HCT116 (cell line): ENCODE measurements around the gene CUEDC1. TPM values are rescaled to one million over a fixed set of nuclear protein-coding genes. Genes with fewer than 3 reads are reported as not detected.

Experiments
- ATAC-seq: fragments of 200-7000 bp; cut with Tn5 transposase; 2 replicates; pipeline ENCODE4 v1.9.1; 2020; ENCODE audit warnings: mild to moderate bottlenecking, moderate library complexity
- BruUV-seq: library from RNA; stranded (reverse); fragments of 400-500 nt; replicated peaks from 2 replicates; lab custom pipeline; 2021; lab: Mats Ljungman, UMichigan
- CTCF ChIA-PET: fragments of 300-600 bp; sonication (Branson Sonifier 250); formaldehyde crosslinking; loops from one replicate; lab custom pipeline; 2021; ENCODE audit warnings: antibody characterized with exemption; lab: Charles Lee
- POLR2A ChIA-PET: fragments of 300-600, 350-600 bp; sonication (Branson Sonifier 250); formaldehyde crosslinking; loops from one replicate; lab custom pipeline; 2021; ENCODE audit warnings: antibody characterized with exemption; lab: Charles Lee
- RAD21 ChIA-PET, 2 experiments: fragments of 300-600 bp; sonication (Branson Sonifier 250); formaldehyde crosslinking; loops; one replicate each; lab custom pipeline; 2023; ENCODE audit warnings: low total read pairs in 2 of 2; ENCODE audit not compliant: uncharacterized antibody in 2 of 2, unreplicated experiment in 2 of 2, low non-redundant PET in 1 of 2; lab: Charles Lee
- DNase-seq: peaks from one replicate; pipeline ENCODE4 v3.0.0-alpha.2; 2010; ENCODE audit warnings: low read depth, low spot score
- H2AFZ ChIP-seq: fragments of 200-600 bp; shearing (Covaris generic), sonication (generic); 2 replicates; pipeline ENCODE4 v1.6.1; 2017; ENCODE audit warnings: low read depth, mixed run types, mixed read lengths, antibody characterized with exemption, low read length; ENCODE audit not compliant: poor library complexity, severe bottlenecking
- H3K27ac ChIP-seq: 2 replicates; pipeline ENCODE4 v1.5.1; 2012; ENCODE audit warnings: low read depth, low read length
- H3K27me3 ChIP-seq: fragments of 200-600 bp; sonication (generic); 2 replicates; pipeline ENCODE4 v1.6.1; 2016; ENCODE audit warnings: mixed run types, low read length, mixed read lengths; ENCODE audit not compliant: insufficient read depth
- H3K36me3 ChIP-seq, 2 experiments: fragments of 200-500 bp in 1 of 2; fragments of 200-600 bp in 1 of 2; sonication (Bioruptor generic) in 1 of 2; sonication (generic) in 1 of 2; 2 replicates each; pipeline versions ENCODE4 v1.5.1 to v1.6.1; 2014 to 2016; ENCODE audit warnings: low read length in 2 of 2, inconsistent platforms in 1 of 2, mixed read lengths in 1 of 2, mixed run types in 1 of 2; ENCODE audit not compliant: insufficient read depth in 2 of 2, control insufficient read depth in 1 of 2
- H3K4me1 ChIP-seq, 2 experiments: fragments of 200-600 bp in 1 of 2; sonication (generic) in 1 of 2; 2 replicates each; pipeline versions ENCODE4 v1.5.1 to v1.6.1; 2012 to 2017; ENCODE audit warnings: low read length in 2 of 2, inconsistent platforms in 1 of 2, mild to moderate bottlenecking in 1 of 2, mixed read lengths in 1 of 2, mixed run types in 1 of 2, moderate library complexity in 1 of 2; ENCODE audit not compliant: insufficient read depth in 2 of 2, control insufficient read depth in 1 of 2
- H3K4me2 ChIP-seq: fragments of 200-600 bp; sonication (generic); 2 replicates; pipeline ENCODE4 v1.6.1; 2017; ENCODE audit warnings: mixed run types, low read length, mixed read lengths
- H3K4me3 ChIP-seq, 2 experiments: fragments of 200-600 bp in 1 of 2; sonication (generic) in 1 of 2; replicated peaks in 1 of 2; 2 replicates each; pipeline ENCODE4 v1.5.1; 2011 to 2016; ENCODE audit warnings: low read length in 2 of 2, control low read depth in 1 of 2, low read depth in 1 of 2, mild to moderate bottlenecking in 1 of 2, mixed read lengths in 1 of 2, mixed run types in 1 of 2
- H3K79me2 ChIP-seq: fragments of 200-600 bp; sonication (generic); 2 replicates; pipeline ENCODE4 v1.6.1; 2017; ENCODE audit warnings: mild to moderate bottlenecking, mixed run types, low read length, moderate library complexity, mixed read lengths; ENCODE audit not compliant: insufficient read depth
- H3K9ac ChIP-seq: fragments of 200-600 bp; sonication (generic); 2 replicates; pipeline ENCODE4 v1.6.1; 2016; ENCODE audit warnings: low read length, mixed read lengths
- H3K9me2 ChIP-seq: fragments of 200-600 bp; sonication (generic), shearing (Covaris generic); 2 replicates; pipeline ENCODE4 v1.6.1; 2017; ENCODE audit warnings: mixed run types, mild to moderate bottlenecking, moderate library complexity; ENCODE audit not compliant: insufficient read depth
- H3K9me3 ChIP-seq, 2 experiments: fragments of 200-500 bp in 1 of 2; fragments of 200-600 bp in 1 of 2; sonication (Bioruptor generic) in 1 of 2; sonication (generic) in 1 of 2; 2 replicates each; pipeline ENCODE4 v1.6.1; 2014 to 2017; ENCODE audit warnings: low read length in 2 of 2, mixed read lengths in 2 of 2, inconsistent platforms in 1 of 2, low read depth in 1 of 2, mild to moderate bottlenecking in 1 of 2, mixed run types in 1 of 2, moderate library complexity in 1 of 2; ENCODE audit not compliant: control insufficient read depth in 1 of 2, insufficient read depth in 1 of 2
- H4K20me1 ChIP-seq: fragments of 200-600 bp; sonication (generic), shearing (Covaris generic); 2 replicates; pipeline ENCODE4 v1.6.1; 2017; ENCODE audit warnings: mixed run types, mild to moderate bottlenecking, moderate library complexity; ENCODE audit not compliant: insufficient read depth
- ATF3 ChIP-seq: IDR thresholded peaks from 2 replicates; pipeline ENCODE4 v1.6.1; 2012
- CEBPB ChIP-seq: IDR thresholded peaks from 2 replicates; pipeline ENCODE4 v1.6.1; 2012; ENCODE audit warnings: low read depth
- EGR1 ChIP-seq: IDR thresholded peaks from 2 replicates; pipeline ENCODE4 v1.6.1; 2012; ENCODE audit warnings: low read depth
- EZH2phosphoT487 ChIP-seq: fragments of 200-600 bp; IDR thresholded peaks from 2 replicates; pipeline ENCODE4 v1.6.1; 2018; ENCODE audit warnings: antibody characterized with exemption, borderline replicate concordance
- POLR2A ChIP-seq: IDR thresholded peaks from 2 replicates; pipeline ENCODE4 v1.7.0; 2011; ENCODE audit warnings: borderline replicate concordance; ENCODE audit not compliant: insufficient read depth, insufficient read length; ENCODE audit errors: extremely low read depth
- SIN3A ChIP-seq: IDR thresholded peaks from 2 replicates; pipeline ENCODE4 v1.6.1; 2012; ENCODE audit warnings: low read depth
- SP1 ChIP-seq: IDR thresholded peaks from 2 replicates; pipeline ENCODE4 v1.6.1; 2012; ENCODE audit warnings: low read depth
- SRF ChIP-seq: IDR thresholded peaks from 2 replicates; pipeline ENCODE4 v1.6.1; 2012; ENCODE audit warnings: low read depth
- TCF7L2 ChIP-seq: IDR thresholded peaks from 2 replicates; pipeline ENCODE4 v1.7.0; 2011; ENCODE audit warnings: borderline replicate concordance, inconsistent platforms; ENCODE audit not compliant: insufficient read depth, insufficient read length; ENCODE audit errors: extremely low read depth
- ZBTB33 ChIP-seq: IDR thresholded peaks from 2 replicates; pipeline ENCODE4 v1.6.1; 2011; ENCODE audit warnings: mild to moderate bottlenecking, low read length, moderate library complexity; ENCODE audit not compliant: insufficient replicate concordance; ENCODE audit errors: extremely low read depth
- ZFX ChIP-seq: fragments of 450-650 bp; IDR thresholded peaks from 2 replicates; pipeline ENCODE4 v1.6.1; 2017
- intact Hi-C: fragments of 100-400 bp; cut with micrococcal nuclease; formaldehyde crosslinking; loops from 2 replicates; pipeline ENCODE4 v1.10.0; 2022
- total RNA-seq: library from RNA; stranded (reverse); gene quantifications from one replicate; pipeline ENCODE4 v1.2.1, GENCODE V29; 2021; ENCODE audit not compliant: unreplicated experiment
- TF ChIP-seq, protein P1 (sequence below): IDR thresholded peaks from 2 replicates; pipeline ENCODE4 v1.6.1; 2012

The CUEDC1 gene
- total RNA-seq, 1 experiment from 2014 or later: 60.2 TPM

DNA sequence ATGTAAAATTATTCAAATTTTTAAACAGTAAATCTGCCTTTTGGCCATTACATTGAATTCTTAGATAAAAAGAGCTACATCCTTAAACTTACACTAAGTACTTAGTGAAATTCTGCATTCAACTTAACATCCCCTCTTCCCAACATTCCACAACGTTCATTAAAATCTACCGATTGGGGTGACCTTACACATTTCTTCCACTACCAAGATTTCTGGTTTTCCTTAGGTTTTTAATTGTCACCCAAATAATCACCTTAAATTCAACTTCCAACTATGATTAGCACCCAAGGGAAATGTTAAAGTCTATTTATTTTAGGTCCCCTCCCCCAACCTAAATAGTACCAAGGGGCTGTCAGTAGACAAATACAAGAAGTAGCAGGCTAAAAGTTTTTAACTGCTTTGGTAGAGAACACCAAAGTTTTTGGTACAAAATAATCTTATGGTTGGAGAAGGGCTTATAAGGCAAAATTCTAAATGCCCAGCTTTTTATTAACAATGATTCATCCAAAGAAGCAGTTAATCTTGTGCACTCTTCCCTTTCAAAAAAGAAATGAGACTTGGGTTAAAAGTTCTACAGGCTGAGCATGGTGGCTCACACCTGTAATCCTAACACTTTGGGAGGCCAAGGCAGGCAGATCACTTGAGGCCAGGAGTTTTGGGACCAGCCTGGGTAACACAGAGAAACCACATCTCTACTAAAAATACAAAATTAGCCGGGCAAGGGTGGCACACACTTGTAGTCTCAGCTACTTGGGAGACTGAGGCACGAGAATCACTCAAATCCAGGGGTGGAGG, 47.1 kb upstream of the CUEDC1 start:
- peaks cover 72% of the 10 kb centered on the region for H4K20me1 ChIP-seq
- POLR2A ChIA-PET: interaction anchor here (0.9 to 4.3 kb wide), 4 partner anchors 12 to 142 kb away, joined by 3 to 30 read pairs (median 3); partner anchors contain the start of genes CUEDC1 and VEZF1
- H3K27ac ChIP-seq: peak overlapping the region; percentile 5; the same call in 1 of the 2 replicates

More for the DNA sequence above, 47.1 kb upstream of the CUEDC1 start:
- intact Hi-C loops: no loop called here
- no peak for ATAC-seq
- CTCF ChIA-PET: interaction anchor here (1.1 to 15.4 kb wide), 3 partner anchors 12 to 145 kb away, joined by 3 to 288 read pairs (median 57); partner anchors contain the start of gene VEZF1
- peaks cover 84% of the 10 kb centered on the region for H3K79me2 ChIP-seq
- no peak overlapping the region for H2AFZ ChIP-seq
- TF ChIP-seq SRF: no peak
- 0 out of 2 replicates have a peak, but pooled peaks have one; percentile 20 for TF ChIP-seq SIN3A
- no peak for TF ChIP-seq ZFX
- peak; percentile 15; the same call in 1 of the 2 replicates for TF ChIP-seq EGR1
- TF ChIP-seq SP1: no peak
- TF ChIP-seq TCF7L2: no peak
- TF ChIP-seq, protein P1, sequence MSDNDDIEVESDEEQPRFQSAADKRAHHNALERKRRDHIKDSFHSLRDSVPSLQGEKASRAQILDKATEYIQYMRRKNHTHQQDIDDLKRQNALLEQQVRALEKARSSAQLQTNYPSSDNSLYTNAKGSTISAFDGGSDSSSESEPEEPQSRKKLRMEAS: no peak
- TF ChIP-seq POLR2A: no peak
- no peak for TF ChIP-seq ZBTB33
- TF ChIP-seq CEBPB: no peak
- TF ChIP-seq ATF3: no peak
- no peak for TF ChIP-seq EZH2phosphoT487
- TF ChIP-seq, all 23 proteins: peak for 2
- Histone ChIP-seq H3K9ac (no peak overlapping the region), H3K9me3 (no peaks in the 10 kb centered on the region), H3K4me1 (peaks cover 16 to 48% of the 10 kb centered on the region in 2 experiments), H3K36me3 (peaks cover 59 to 86% of the 10 kb centered on the region in 2 experiments), H3K27me3 (no peaks in the 10 kb centered on the region), H3K4me2 (no peak overlapping the region), H3K4me3 (no peak overlapping the region), H3K9me2 (no peaks in the 10 kb centered on the region)
- DNase-seq: no peak
- RAD21 ChIA-PET: no interaction called here
- no TSS peak for BruUV-seq
